C4-2B (cell line): ENCODE results near the gene COQ9.

ENCODE experiments used
- ZFX ChIP-seq: fragments of 450-650 bp; IDR thresholded peaks from 2 replicates; pipeline ENCODE4 v1.6.1; 2017
- TF ChIP-seq, protein P1 (sequence below): fragments of 450-650 bp; conservative IDR thresholded peaks from 2 replicates; pipeline ENCODE4 v1.5.1; 2017; ENCODE audit warnings: mild to moderate bottlenecking

DNA sequence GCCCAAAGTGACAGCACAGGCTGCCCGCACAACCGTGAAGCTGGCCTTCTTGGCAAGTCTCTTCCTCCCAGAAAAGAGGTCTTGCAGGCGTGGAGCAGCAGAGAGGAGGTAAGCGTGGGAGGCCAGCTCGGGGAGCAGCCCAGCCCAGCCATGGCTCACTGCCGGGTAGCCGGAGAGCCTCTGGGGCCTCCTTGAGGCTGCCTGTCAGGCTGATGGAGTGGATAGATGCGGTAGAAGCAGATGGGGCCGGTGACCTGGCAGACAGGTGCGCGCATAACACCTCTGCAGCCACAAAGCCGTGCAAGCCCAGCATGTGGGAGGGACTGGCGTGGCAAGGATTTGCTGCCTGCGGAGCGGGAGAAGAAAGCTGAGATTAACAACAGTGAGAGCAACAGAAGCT is 56.1 kb downstream of the COQ9 start:
- TF ChIP-seq, protein P1, sequence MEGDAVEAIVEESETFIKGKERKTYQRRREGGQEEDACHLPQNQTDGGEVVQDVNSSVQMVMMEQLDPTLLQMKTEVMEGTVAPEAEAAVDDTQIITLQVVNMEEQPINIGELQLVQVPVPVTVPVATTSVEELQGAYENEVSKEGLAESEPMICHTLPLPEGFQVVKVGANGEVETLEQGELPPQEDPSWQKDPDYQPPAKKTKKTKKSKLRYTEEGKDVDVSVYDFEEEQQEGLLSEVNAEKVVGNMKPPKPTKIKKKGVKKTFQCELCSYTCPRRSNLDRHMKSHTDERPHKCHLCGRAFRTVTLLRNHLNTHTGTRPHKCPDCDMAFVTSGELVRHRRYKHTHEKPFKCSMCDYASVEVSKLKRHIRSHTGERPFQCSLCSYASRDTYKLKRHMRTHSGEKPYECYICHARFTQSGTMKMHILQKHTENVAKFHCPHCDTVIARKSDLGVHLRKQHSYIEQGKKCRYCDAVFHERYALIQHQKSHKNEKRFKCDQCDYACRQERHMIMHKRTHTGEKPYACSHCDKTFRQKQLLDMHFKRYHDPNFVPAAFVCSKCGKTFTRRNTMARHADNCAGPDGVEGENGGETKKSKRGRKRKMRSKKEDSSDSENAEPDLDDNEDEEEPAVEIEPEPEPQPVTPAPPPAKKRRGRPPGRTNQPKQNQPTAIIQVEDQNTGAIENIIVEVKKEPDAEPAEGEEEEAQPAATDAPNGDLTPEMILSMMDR = no peak
- TF ChIP-seq ZFX = no peak
